SIG-M5 treated with dmso at 0.1 percent for 504 hours (cell line): ENCODE results near the gene KLF13.

Experiments used
- DNase-seq: peaks from one replicate; lab custom pipeline; 2025; ENCODE audit not compliant: unreplicated experiment; lab: John Stamatoyannopoulos, UW

The KLF13 gene

DNA sequence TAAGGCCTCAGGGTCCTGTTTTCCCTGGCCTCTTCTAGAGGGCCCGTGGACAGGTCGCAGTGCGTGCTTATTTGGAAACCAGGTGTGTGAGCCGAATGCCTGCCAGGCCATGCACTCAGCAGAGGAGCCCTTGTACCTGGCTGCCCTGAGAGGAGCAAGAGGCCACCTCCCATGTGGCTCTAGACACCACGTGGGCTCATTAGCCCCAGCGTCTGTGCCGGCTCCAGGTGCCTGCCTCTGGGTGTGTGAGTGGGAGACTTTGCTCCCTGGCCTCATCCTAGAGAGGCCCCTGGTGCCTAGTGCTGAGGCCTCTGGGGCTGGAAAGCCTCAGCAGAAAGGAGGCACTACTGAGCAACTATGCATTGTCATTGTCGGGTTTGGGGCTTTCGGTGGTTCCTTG, 50.4 kb downstream of the KLF13 start:
- DNase-seq: no peak

DNA sequence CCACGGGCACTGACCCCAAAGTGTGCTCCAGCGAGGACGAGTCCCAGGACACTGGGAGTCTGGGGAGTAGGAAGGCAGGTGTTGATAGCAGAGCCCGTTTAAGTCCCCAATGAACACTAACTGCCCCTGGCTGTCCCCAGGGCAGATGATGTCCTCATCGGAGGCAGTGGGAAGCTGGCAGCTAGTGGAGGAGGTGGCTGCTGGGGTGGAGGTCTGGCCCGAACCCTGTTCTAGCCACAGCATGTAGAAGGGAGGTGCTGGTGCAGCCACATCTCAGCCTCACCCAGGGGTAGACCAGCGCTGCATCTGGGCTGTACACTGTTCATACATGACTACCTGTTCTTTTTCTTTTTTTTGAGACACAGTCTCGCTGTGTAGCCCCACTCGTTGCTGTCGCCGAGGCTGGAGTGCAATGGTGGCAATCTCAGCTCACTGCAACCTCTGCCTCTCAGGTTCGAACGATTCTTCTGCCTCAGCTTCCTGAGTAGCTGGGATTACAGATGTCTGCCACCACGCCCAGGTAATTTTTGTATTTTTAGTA, 51.8 kb downstream of the KLF13 start:
- no peak for DNase-seq

DNA sequence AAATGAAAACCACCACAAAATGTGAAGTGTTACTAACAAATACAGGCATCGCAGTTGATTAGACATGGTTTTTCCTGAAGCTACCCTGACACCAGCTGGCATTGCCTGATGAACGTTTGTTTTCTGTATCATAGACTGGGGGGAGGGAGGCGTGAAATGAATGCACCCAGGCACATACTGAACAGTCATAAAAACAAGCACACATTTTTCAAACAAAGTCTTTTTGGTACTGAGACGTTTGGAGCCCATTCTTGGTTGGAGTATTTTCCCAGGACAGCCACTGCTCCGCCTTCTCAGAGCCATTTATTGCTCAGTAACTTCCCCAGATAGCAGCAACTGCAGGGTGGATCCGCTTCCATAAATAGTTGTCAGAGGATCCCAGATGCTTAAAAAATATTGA, 52.4 kb downstream of the KLF13 start:
- no peak for DNase-seq

DNA sequence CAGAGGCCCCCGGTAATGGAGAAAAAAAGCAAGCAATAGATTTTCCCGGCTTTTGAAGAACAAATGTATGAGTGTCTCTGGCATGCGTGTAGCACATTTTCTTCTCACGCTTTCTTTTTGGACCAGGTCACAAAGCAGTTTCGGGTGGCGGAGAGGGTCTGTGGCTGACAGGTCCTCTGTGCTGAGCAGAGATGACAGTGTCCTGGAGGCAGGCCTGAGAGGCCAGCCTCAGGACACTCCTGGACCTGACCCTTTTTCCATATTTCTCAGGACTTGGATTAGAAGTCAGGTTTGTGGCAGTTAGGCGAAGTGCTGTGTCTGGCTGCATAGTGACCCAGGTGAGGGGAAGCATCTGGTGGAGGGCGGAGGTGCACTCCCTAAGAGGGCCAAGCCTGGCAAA, 52.9 kb downstream of the KLF13 start:
- no peak for DNase-seq

DNA sequence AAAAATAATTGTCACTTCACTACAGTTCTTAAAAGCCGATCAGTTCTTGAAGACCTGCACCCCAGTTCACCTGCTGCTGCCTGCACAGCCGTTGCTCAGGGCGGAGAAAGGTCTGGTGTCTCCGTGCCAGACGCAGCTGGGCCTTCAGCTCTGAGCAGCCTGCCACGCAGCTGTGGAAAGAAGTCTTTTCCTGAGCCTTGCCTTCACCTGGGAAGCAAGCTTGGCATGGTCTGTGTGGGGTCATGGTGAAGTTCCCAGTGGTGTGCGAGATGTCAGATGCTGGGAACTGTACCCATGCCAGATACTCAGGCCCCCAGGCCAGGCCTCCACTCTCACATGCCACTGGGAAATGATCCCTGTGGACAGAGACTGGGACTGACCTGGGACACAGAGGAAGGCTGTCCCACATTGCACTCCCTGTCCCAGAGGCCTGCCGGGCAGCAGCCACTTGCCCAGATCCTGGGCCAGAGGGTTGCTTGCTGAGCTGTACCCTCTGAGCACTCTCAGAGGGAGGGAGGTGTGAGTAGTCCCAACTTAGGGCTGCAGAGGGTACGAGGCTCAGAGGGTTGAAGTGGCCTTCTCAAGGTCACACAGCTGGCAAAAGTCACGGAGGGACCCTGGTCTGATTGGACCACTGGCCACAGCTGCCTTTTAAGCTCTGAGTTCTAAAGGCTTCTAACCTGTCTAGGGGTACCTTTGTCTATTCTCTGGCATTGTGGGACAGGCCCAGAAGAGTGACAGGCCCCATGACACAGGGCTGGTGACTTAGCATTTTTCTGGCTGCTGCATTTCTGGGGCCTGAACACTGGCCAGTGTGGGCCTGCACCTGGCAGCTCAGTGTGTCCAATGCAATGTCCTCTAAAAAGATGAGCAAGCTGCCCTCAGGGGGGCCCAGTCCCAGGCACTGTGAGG, 55.4 kb downstream of the KLF13 start:
- no peak for DNase-seq

DNA sequence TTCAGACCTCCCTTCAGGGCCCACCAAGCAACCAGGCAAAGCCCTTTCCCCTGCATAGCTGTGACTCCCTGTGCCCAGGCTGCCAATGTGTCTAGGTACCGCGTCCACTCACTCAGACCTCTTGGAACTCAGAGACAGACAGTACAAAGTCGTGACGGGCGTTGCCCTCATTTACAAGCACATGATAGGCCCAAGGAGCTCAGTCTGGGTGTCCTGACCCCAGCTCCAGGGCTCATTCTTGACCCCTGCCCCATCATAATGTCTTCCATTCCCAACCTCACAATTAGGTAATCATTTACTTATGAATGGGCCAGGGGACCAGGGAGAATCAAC, 56.0 kb downstream of the KLF13 start:
- DNase-seq: no peak

DNA sequence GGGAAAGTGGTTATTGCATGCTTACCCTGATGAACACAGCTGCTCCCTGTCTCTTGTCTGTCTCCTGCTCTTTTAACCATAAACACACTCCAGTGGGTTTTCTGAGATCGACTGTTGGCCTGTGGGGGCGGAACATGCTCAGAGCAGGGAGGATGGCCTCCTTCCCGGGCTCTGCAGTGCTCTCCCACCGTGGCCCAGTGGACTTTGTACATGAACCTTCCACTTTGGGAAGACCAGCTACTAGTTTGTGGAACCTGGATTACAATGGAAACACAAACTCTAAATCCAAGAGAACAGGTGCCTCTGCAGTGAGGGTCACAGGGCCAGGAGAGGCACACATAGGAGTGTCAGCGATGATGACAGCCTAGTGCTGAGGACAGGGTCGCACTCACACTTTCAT, 56.5 kb downstream of the KLF13 start:
- DNase-seq: no peak

DNA sequence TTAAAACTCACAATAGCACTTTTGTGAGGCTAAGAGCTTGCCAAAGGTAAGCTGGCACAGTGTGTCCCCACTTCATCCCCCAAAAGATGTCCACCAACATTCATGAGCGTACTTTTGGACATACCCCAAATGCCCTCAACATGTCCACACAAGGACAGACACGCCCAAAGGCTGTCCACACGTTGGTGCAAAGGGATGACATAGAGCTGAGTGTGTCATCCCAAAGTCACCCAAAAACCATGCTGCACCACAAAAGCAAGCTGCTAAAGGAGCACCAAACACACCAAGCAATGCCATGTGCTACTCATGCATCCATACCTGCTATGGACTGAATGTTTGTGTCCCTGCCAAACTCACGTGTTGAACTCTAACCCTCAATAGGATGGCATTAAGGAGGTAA, 57.9 kb downstream of the KLF13 start:
- DNase-seq: no peak

DNA sequence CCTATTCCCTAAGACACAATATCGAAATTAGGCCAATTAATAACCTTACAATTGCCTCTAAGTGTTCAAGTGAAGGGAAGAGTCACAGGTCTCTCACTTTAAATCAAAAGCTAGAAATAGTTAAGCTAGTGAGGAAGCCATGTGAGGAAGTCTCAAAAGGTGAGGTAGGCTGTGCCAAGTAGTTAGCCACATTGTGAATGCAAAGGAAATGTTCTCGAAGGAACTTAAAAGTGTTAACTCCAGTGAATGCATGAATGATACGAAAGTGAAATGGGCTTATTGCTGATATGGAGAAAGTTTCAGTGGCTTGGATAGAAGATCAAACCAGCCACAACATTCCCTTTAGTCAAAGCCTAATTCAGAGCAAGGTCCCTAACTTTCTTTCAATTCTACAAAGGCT, 59.1 kb downstream of the KLF13 start:
- no peak for DNase-seq

DNA sequence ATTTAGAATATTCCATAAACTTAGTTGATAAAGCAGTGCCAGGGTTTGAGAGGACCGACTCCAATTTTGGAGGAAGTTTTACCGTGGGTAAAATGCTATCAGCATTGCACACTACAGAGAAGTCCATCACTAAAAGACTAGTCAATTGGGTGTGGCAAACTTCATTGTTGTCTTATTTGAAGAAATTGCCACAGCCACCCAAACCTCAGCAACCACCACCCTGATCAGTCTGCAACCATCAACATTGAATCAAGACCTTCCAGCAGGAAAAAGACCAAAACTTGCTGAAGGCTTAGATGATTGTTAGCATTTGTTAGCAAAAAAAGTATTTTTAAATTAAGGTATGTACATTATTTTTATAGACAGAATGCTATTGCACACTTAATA, 60.5 kb downstream of the KLF13 start:
- no peak for DNase-seq

DNA sequence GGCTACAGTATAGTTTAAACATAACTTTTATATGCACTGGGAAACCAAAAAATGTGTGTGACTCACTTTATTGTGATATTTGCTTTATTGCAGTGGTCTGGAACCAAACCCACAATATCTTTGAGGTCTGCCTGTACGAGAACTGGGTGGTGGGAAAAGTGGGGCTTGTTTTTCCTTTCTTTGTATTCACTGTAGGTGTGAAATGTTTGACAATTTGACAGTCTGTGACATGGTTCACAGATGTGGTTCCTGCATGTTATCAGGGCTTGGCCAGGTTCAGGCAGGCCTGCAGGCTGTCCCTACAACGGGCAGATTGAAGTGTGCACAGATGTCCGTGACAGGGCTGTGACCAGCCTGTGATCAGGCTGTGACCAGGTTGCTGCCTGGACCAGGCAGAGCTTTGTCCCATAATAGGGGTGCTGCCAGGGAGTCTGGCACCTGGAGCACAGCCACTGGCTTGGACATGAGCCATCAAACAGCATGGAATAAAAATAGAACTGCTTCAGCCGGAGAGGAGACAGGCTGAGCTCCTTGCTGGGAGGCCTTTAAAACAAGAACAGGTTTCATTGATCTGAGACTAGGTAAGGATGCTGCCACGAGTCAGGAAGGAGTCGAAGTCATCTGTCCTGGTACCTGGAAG, 61.0 kb downstream of the KLF13 start:
- no peak for DNase-seq

DNA sequence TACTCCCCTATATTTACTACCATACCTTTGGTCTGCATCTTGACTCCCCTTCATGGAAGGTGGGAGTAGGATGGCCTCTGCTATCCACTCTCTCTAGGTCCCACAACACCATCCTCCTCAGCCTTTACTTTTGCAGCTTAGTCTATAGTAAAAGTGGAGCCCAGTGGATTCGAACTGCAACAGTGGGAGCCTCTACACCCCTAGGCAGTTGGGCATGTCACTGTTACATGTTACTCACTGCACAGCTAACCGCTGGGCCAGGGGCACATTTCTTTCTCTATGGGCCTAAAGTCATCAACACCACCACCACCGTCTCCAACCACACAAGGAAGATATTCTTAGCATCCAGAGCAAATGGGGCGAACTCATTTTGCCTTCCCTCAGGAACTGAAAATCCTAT, 62.9 kb downstream of the KLF13 start:
- DNase-seq: no peak

DNA sequence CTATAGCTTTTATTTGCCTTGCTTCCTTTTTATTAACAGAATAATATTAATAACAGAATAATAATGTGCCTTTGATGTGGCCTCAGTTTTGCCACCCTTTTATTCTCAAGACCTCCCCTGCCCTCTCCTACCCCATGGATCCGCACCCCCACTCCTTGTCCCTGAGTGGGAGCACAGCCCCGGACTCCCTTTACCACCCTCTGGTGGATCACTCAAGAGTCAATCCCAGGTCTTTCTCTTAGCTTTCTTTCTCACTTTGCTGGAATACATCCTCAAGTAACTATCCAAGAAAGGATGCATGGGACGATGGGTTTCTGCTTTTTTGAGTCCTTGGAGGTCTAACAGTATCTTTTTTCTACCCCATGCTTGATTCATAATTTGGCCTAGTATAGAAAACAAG, 63.4 kb downstream of the KLF13 start:
- DNase-seq: no peak

DNA sequence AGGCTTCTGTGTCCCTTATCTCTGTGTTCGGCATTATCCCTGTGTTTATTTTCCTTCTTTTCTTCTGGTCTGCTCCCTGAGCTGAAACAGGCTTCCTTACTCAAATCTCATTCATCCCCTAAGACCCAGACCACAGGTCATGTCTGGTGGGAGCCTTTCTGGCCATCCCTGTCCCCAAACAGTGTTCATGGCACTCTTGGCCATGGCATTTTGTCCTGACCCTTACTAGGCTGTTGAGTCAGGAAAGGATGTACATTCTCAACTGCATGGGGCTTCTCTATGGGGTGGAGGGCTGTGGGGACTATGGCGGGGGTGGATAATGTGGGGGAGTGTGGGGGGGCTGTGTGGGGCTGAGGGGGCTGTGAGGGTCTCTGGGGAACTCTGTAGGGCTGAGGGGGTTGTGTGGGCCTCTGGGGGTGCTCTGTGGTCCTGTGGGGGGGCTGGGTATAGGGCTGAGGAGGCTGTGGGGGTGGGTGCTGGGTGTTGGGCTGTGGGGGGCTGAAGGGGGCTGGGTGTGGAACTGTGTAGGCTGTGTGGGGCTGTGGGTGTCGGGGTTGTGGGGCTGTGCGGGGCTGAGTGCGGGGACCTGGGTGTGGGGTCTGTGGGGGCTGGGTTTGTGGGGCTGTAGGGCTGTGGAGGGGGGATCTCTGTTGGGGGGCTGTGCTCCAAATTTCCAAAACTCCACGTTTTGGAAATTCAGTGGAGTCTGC, 64.3 kb downstream of the KLF13 start:
- DNase-seq: no peak

DNA sequence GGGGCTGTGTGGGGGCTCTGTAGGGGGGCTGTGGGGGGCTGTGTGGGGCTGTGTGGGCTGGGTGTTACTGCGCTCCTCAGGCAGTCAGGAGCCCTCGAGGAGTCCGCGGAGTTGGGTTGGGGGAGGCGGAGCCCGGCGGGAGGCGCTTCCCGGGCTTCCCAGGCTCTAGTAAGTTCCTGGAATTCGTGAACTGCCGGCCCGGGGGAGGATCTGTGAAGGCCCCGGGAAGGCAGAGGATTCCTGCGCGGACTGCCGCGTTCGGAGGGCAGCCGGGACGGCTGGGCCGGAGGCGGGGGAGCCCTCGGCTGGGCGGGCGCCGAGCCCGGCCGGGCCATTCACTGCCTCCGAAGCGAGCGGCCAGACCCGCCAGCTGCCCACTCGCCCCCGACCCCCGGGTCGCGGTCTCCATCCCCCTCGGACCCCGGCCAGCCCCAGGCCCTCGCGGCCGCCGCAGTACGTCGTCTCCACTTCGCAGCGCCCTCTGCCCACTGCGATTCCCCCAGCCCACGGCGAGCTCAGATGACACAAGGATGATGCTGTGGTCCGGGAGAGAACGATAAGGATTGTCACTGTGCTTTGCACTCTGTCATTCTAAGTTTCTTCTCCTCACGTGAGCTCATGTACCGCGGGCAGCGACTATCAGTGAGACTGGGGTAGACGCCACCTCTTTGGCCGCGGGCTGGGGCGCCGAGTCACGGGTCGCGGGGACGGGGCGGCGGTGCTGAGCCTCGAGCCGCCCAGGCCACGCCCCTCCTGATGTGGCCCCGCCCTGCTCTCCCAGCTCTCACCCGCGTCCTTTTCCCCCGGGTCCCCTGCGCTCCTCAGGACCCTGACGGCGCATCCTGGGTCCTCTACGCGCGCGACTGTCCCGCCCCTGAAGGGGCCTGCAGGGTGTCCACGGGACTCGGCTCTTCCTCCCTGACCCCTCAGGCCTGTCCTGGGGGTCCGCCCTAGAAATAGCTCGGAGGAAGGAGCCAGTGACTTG, 65.3 kb downstream of the KLF13 start:
- peak; percentile 27 for DNase-seq

DNA sequence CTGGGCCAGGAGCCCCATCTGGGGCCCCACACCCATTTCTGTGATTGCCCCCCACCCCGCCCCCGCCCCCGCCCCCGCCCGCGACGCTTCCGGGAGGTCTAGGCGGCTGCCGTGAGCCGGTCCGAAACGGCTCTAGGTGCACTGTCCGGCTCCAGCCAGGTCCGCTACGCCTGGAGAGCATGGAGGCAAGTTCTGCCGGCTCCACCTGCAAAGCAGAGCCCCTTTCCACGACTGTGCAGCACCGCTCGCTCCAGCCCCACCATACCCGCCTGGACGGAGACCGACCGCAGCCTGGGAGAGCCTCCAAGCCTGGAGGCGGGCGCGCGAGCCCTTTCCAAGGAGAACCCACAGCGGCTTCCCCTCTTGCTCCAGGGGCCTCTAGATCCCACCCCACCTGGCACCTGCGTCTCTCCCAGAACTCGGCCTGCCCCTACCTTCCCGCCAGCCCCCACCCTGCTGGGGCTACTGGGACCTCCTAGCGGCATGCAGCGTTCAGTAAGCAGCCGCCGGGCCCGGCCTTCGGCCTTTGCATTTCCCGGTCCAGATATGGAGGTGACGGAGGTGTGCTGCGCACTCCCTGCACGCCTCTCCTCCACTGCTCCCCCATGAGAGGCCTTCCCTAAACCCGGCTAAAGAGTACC, 66.2 kb downstream of the KLF13 start:
- no peak for DNase-seq

DNA sequence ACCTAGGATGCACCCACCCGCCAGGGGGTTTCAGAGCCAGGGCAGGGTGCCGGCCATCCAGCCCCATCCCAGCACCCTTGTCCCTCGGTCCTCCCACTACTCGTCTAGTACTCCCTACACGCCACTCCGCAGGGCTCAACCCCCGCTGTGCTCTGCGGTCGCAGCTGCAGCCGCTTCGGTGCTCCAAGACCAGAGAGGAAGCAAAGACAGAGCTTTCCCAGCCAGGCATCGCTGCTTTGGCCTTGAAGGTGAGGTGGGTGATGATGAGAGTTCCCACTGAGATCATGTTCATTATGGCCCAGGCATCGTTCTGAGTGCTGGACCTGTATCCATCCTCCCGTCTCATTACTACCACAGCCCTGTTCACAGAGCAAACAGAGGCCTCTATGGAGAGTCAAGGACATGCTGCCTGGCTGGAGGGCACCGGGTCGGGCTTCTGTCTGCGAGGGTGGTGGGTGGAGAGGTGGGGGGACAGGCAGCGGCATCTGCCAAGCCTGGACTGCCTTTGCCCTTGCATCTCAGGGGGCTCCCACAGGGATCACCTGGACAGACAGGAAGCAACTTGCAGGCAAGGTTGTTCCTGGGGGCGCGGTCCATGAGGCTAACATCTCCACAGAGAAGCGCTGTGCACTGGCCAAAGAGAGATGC, 66.9 kb downstream of the KLF13 start:
- DNase-seq: no peak

DNA sequence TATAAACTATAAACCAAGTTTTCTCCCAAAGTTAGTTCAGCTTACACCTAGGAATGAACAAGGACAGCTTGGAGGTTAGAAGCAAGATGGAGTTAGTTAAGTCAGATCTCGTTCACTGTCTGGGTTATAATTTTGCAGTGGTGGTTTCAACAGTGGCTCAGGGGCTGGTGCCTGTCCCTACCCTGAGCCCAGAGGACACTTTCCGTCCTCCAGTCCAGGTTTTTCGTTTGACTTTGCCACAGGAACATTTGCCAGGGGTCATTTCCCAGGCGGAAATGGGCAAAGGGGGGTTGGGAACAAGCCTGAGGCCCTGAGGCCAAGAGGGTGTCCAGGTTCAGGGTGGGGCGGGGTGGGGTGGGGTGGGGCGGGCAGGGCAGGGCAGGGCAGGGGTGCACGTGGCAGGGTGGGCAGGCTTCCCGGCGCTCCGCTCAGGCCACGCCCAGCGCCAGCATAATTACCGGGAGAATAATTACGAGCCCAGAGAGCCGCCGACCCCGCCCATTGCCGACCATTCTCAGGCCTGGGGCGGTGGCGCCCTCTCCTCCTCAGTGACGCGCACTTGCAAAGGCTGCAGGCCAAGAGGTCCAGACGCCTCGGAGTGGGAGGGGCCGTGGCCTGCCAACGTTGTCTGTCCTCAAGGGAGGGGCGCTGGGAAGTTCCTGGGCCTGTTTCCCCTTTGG, 70.4 kb downstream of the KLF13 start:
- no peak for DNase-seq
